HepG2 (cell line): Measurements from ENCODE around the gene NTN5.

Source experiments
- ARID5B ChIP-seq: IDR thresholded peaks from 2 replicates; pipeline ENCODE4 v1.4.0; 2020; ENCODE audit warnings: mild to moderate bottlenecking, missing genetic modification reagents
- ESRRA ChIP-seq: sonication (generic); formaldehyde crosslinking; IDR thresholded peaks from 2 replicates; pipeline ENCODE4 v1.5.1; 2020; ENCODE audit warnings: mild to moderate bottlenecking, low read depth, missing genetic modification reagents
- JUNB ChIP-seq: sonication (generic); formaldehyde crosslinking; IDR thresholded peaks from 2 replicates; pipeline ENCODE4 v1.8.0; 2022; ENCODE audit warnings: missing genetic modification reagents, mild to moderate bottlenecking, borderline replicate concordance
- NR2F2 ChIP-seq: IDR thresholded peaks from 2 replicates; pipeline ENCODE4 v1.6.1; 2012; ENCODE audit warnings: low read depth, inconsistent platforms, borderline replicate concordance
- POLR2A ChIP-seq, 2 experiments: IDR thresholded peaks; 2 replicates each; pipeline ENCODE4 v1.6.1; 2011; ENCODE audit warnings: low read depth in 2 of 2, low read length in 2 of 2, mild to moderate bottlenecking in 1 of 2, moderate library complexity in 1 of 2; ENCODE audit not compliant: insufficient read depth in 1 of 2
- RAD21 ChIP-seq: fragments of 450-650 bp; formaldehyde crosslinking; IDR thresholded peaks from 2 replicates; pipeline ENCODE4 v1.5.0; 2020; ENCODE audit warnings: mild to moderate bottlenecking
- SP1 ChIP-seq, 2 experiments: fragments of 450-650 bp in 1 of 2; sonication (generic) in 1 of 2; formaldehyde crosslinking in 1 of 2; IDR thresholded peaks; 2 replicates each; pipeline versions ENCODE4 v1.4.0 to v1.6.1; 2016 to 2020; ENCODE audit warnings: missing genetic modification reagents in 1 of 2
- ZBTB3 ChIP-seq: sonication (generic); formaldehyde crosslinking; IDR thresholded peaks from 2 replicates; pipeline ENCODE4 v1.4.0; 2020; ENCODE audit warnings: low read depth, mild to moderate bottlenecking, moderate library complexity, missing genetic modification reagents, borderline replicate concordance
- ZNF383 ChIP-seq: sonication (generic); formaldehyde crosslinking; IDR thresholded peaks from 2 replicates; pipeline ENCODE4 v1.4.0; 2020; ENCODE audit warnings: missing genetic modification reagents, mild to moderate bottlenecking, borderline replicate concordance
- ZNF572 ChIP-seq: sonication (generic); formaldehyde crosslinking; IDR thresholded peaks from 2 replicates; pipeline ENCODE4 v1.5.1; 2020; ENCODE audit warnings: mild to moderate bottlenecking, missing genetic modification reagents
- ZNF747 ChIP-seq: sonication (generic); formaldehyde crosslinking; IDR thresholded peaks from 2 replicates; pipeline ENCODE4 v1.8.1; 2023; ENCODE audit warnings: missing genetic modification reagents, mild to moderate bottlenecking, borderline replicate concordance
- ZNF83 ChIP-seq: sonication (generic); formaldehyde crosslinking; IDR thresholded peaks from 2 replicates; pipeline ENCODE4 v1.4.0; 2020; ENCODE audit warnings: missing genetic modification reagents, mild to moderate bottlenecking, borderline replicate concordance
- TF ChIP-seq, protein P1 (sequence below): sonication (generic); formaldehyde crosslinking; IDR thresholded peaks from 2 replicates; pipeline ENCODE4 v1.5.0; 2020; ENCODE audit warnings: mild to moderate bottlenecking, missing genetic modification reagents, moderate library complexity
- TF ChIP-seq, protein P2 (sequence below): fragments of 450-650 bp; IDR thresholded peaks from 2 replicates; pipeline ENCODE4 v1.6.1; 2016

DNA sequence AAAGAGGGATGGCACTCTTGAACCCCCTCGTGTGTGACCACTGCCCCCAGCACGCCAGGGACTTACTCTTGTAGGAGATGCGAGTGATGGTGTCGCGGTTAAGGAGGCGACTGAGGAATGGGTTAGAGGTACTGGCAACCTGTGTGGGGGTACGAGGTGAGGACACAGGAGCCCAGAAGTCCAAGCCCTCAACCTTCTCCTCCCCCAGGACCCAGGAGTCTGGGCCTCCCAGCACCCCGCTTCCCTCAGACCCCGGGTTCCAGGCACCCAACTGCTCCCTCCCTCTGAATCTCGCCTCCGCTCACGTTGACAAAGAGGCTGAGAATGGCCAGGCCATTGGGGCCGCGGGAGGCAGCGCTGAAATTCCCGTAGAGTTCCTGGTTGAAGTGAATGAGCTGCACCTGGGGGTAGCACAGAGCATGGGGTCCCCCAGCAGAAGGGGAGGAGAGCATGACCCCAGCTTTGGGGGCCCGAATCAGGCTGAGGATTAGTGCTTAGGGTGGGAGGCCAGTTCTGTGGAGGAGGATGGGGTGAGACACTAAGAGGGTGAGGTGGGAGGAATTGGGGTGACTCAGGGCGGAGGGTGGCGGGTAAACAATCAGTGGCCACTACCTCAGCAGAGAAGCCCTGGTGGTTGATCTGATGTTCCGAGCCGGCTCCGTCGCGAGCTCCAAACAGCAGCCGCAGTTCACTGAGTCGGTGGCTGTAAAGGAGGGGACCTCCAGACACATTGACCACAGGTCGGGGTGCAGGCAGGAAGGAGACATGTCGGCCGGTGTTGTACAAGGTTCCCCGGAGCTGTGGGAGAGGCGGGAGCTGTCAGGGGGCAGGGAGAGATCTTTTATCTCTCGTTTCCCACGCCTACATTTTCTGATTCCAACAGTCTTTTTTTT lies 33.1 kb downstream of the NTN5 start:
- TF ChIP-seq POLR2A (IDR thresholded peaks at IDR 0.05; ENCODE audit: insufficient read depth in 1 of 2, low read depth in 2 of 2, low read length in 2 of 2) (no peak), ZNF383 (CRISPR knock-in tag) (no peak), RAD21 (CRISPR knock-in tag) (no peak), SP1 (IDR thresholded peaks at IDR 0.05) (no peak), SP1 (CRISPR knock-in tag; IDR thresholded peaks at IDR 0.05) (no peak), ZNF572 (CRISPR knock-in tag) (no peak), ARID5B (CRISPR knock-in tag) (no peak), ZBTB3 (CRISPR knock-in tag) (no peak), ESRRA (CRISPR knock-in tag) (no peak), ZNF747 (CRISPR knock-in tag) (no peak), ZNF83 (CRISPR knock-in tag) (no peak), NR2F2 (no peak), JUNB (CRISPR knock-in tag) (no peak)
- TF ChIP-seq, protein P1, sequence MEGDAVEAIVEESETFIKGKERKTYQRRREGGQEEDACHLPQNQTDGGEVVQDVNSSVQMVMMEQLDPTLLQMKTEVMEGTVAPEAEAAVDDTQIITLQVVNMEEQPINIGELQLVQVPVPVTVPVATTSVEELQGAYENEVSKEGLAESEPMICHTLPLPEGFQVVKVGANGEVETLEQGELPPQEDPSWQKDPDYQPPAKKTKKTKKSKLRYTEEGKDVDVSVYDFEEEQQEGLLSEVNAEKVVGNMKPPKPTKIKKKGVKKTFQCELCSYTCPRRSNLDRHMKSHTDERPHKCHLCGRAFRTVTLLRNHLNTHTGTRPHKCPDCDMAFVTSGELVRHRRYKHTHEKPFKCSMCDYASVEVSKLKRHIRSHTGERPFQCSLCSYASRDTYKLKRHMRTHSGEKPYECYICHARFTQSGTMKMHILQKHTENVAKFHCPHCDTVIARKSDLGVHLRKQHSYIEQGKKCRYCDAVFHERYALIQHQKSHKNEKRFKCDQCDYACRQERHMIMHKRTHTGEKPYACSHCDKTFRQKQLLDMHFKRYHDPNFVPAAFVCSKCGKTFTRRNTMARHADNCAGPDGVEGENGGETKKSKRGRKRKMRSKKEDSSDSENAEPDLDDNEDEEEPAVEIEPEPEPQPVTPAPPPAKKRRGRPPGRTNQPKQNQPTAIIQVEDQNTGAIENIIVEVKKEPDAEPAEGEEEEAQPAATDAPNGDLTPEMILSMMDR (CRISPR knock-in tag) = no peak
- TF ChIP-seq, protein P2, sequence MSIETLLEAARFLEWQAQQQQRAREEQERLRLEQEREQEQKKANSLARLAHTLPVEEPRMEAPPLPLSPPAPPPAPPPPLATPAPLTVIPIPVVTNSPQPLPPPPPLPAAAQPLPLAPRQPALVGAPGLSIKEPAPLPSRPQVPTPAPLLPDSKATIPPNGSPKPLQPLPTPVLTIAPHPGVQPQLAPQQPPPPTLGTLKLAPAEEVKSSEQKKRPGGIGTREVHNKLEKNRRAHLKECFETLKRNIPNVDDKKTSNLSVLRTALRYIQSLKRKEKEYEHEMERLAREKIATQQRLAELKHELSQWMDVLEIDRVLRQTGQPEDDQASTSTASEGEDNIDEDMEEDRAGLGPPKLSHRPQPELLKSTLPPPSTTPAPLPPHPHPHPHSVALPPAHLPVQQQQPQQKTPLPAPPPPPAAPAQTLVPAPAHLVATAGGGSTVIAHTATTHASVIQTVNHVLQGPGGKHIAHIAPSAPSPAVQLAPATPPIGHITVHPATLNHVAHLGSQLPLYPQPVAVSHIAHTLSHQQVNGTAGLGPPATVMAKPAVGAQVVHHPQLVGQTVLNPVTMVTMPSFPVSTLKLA = no peak
